HG02852 (cell line): ENCODE data around the gene OR10H1.
"Not testable (repeated sequence)": the region's sequence is repeated elsewhere in the genome, so short reads cannot be mapped to it uniquely, and the experiment has no call there.

Source experiments
- ATAC-seq: cut with Tn5 transposase; IDR thresholded peaks from one replicate; pipeline ENCODE4 v1.9.1; 2021; ENCODE audit warnings: mild to moderate bottlenecking, moderate library complexity; ENCODE audit not compliant: unreplicated experiment

OR10H1 gene

GRCh38 chr19:15775249-15775648 lies 40.2 kb downstream of the OR10H1 start:
- ATAC-seq: no peak

GRCh38 chr19:15774159-15774558 lies 41.3 kb downstream of the OR10H1 start:
- ATAC-seq: not testable (repeated sequence)

GRCh38 chr19:15769586-15769985 lies 45.9 kb downstream of the OR10H1 start:
- ATAC-seq: no peak

GRCh38 chr19:15759962-15760565 lies 55.4 kb downstream of the OR10H1 start:
- no peak for ATAC-seq

GRCh38 chr19:15758379-15758778 lies 57.1 kb downstream of the OR10H1 start:
- no peak for ATAC-seq
